Measurements from ENCODE around the gene SULF2.

The SULF2 gene

DNA sequence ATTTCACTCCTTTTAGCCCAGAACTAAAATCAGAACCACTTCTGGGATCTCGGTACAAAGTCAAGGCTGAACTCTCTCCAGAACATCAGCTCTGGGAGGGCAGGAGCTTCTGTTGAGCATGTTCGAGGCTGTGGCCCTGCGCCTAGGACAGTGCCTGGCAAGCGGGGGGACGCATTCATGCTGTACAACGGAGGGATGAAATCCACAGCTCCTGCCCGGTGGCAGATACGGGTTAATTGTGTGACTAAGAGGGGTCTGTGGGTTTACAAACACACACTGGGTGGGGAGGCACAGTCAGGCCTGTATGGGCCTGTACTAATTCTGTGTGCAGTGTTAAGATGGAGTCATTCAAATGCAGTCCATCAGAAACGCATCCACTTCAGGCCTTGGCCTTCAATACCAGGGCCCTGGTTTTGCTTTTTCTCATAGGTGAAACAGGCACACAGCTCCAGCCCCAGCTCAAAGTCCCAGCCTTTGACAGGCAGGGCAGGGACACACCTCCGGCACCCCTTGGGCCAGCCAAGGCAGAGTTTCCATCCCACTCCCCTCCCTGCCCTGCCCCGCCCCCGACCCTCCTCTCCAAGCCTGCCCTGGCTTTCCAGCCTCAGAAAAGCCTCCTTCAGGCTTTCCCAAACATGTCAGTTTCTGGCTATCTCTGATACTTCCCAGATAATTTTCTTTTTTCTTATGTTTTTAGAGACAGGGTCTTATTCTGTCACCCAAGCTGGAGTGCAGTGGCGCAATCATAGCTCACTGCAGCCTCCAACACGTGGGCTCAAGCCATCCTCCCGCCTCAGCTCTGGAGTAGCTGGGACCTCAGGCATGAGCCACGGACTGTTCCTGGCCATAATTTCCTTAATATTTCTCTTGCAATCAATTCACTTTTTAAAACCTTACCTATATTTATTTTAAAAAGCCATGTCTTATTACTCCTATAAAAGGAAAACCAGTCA is 109.8 kb downstream of the SULF2 start:
- Mint-ChIP-seq H3K4me3 (no peak overlapping the region), H3K36me3 (no peaks in the 10 kb centered on the region), H3K9me3 (no peaks in the 10 kb centered on the region), H3K27ac (no peak overlapping the region), H3K4me1 (peaks cover 8% of the 10 kb centered on the region), H3K27me3 (no peaks in the 10 kb centered on the region)
- no peak for ATAC-seq

DNA sequence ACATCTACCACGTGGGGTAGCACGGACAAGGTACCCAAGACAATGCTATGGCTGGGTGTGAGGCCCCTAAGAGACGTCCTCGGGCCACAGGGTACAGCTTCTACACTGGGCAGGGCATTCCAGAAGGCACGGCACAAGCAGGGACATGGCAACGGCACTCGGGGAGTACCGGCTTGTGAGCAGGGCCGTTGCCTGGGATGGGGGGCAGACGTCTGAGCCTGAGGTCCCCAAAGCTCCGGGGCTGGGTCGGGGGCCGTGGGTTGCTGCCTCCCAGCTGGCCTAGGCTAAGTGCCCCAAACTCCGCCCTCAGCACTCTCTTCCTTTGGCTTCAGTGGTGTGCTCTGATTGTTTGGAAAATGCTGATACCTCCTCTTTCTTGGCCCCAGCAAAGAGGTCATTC is 110.6 kb downstream of the SULF2 start:
- Mint-ChIP-seq H3K27me3 (no peaks in the 10 kb centered on the region), H3K9me3 (no peaks in the 10 kb centered on the region)

GRCh38 chr20:47674145-47674544 is 111.1 kb downstream of the SULF2 start:
- Mint-ChIP-seq H3K9me3 (no peaks in the 10 kb centered on the region), H3K27me3 (no peaks in the 10 kb centered on the region), H3K36me3 (no peaks in the 10 kb centered on the region), H3K4me1 (peaks cover 9% of the 10 kb centered on the region), H3K27ac (no peak overlapping the region), H3K4me3 (no peak overlapping the region)
- ATAC-seq = no peak

More for the DNA sequence above, 110.6 kb downstream of the SULF2 start:
- H3K4me3 Mint-ChIP-seq = no peak overlapping the region
- peaks cover 8% of the 10 kb centered on the region for H3K4me1 Mint-ChIP-seq
- ATAC-seq = no peak
- no peak overlapping the region for H3K27ac Mint-ChIP-seq
- no peaks in the 10 kb centered on the region for H3K36me3 Mint-ChIP-seq

- H3K27me3 Mint-ChIP-seq = no peaks in the 10 kb centered on the region
- H3K4me3 Mint-ChIP-seq = no peak overlapping the region
- H3K36me3 Mint-ChIP-seq = no peaks in the 10 kb centered on the region
- no peak overlapping the region for H3K27ac Mint-ChIP-seq
- H3K9me3 Mint-ChIP-seq = no peaks in the 10 kb centered on the region
- no peak for ATAC-seq
- peaks cover 14% of the 10 kb centered on the region for H3K4me1 Mint-ChIP-seq
Observed at GRCh38 chr20:47673671-47673955, 111.7 kb downstream of the SULF2 start.

GRCh38 chr20:47672886-47673670 is 112.2 kb downstream of the SULF2 start:
- Mint-ChIP-seq H3K4me1 (peaks cover 18% of the 10 kb centered on the region), H3K9me3 (no peaks in the 10 kb centered on the region), H3K4me3 (no peak overlapping the region), H3K27ac (no peak overlapping the region), H3K27me3 (no peaks in the 10 kb centered on the region), H3K36me3 (no peaks in the 10 kb centered on the region)
- no peak for ATAC-seq

DNA sequence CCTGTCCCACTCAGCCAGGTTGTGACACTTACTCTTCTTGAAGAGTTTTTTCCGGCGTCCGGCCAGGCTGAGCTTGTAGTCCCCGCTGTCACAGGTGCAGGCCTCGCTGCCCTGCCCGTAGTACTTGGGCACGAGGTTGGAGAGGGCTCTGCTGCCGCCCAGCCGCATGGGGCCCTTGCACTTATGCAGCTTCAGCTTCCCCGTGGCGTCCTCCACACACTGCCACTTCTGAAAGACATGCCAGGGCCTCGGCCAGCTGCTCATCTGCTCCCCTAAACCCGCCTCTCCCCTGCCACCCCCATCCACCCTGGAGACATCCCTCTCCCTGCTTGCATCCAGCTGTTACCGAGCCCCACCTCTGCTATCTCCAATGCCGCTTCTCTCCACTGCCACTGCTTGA is 113.1 kb downstream of the SULF2 start:
- Mint-ChIP-seq H3K4me3 (no peak overlapping the region), H3K36me3 (no peaks in the 10 kb centered on the region), H3K27me3 (no peaks in the 10 kb centered on the region), H3K9me3 (no peaks in the 10 kb centered on the region), H3K27ac (no peak overlapping the region), H3K4me1 (peaks cover 16% of the 10 kb centered on the region)
- no peak for ATAC-seq

GRCh38 chr20:47670913-47671312 is 114.4 kb downstream of the SULF2 start:
- Mint-ChIP-seq H3K4me3 (no peak overlapping the region), H3K36me3 (no peaks in the 10 kb centered on the region), H3K27me3 (no peaks in the 10 kb centered on the region), H3K4me1 (peaks cover 24% of the 10 kb centered on the region), H3K9me3 (no peaks in the 10 kb centered on the region), H3K27ac (no peak overlapping the region)
- no peak for ATAC-seq

DNA sequence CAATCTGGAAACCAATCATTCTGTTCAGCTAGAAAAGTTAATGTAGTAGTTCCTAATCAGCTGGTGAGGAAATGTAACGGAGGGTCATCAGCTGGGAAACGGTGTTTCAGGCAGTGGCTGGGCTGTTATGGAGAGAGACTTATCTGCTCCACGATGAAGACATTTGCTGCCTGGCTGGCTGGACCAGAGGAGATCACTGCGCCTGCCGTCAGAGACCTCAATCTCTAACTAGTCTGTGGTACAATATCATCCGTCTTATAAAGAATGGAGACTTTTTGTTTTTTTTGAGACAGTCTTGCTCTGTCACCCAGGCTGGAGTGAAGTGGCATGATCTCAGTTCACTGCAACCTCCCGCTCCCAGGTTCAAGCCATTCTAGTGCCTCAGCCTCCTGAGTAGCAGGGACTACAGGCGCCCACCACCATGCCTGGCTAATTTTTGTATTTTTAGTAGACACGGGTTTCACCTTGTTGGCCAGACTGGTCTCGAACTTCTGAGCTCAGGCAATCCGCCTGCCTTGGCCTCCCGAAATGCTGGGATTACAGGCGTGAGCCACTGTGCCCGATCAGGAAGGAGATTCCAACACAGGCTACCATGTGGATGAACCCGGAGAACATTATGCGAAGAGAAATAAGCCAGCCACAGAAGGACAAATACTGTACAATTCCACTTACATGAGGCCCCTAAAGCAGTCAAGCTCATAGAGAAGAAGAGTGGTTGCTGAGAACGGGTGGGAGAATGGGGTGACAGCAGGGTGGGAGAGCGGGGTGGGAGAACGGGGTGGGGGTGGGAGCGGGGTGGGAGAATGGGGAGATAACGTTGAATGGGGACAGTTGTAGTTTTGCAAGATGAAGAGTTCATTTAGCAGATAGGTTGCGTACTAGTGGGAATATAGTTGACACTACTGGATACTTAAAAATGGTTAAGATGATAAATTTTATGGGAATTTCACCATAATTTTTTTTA is 115.1 kb downstream of the SULF2 start:
- H3K4me1 Mint-ChIP-seq = peaks cover 24% of the 10 kb centered on the region
- ATAC-seq = no peak
- H3K36me3 Mint-ChIP-seq = no peaks in the 10 kb centered on the region
- no peaks in the 10 kb centered on the region for H3K9me3 Mint-ChIP-seq
- H3K27me3 Mint-ChIP-seq = no peaks in the 10 kb centered on the region
- no peak overlapping the region for H3K4me3 Mint-ChIP-seq
- H3K27ac Mint-ChIP-seq = peak overlapping the region; percentile 38

GRCh38 chr20:47669489-47669888 is 115.8 kb downstream of the SULF2 start:
- no peak for ATAC-seq
- H3K4me1 Mint-ChIP-seq = peaks cover 24% of the 10 kb centered on the region

DNA sequence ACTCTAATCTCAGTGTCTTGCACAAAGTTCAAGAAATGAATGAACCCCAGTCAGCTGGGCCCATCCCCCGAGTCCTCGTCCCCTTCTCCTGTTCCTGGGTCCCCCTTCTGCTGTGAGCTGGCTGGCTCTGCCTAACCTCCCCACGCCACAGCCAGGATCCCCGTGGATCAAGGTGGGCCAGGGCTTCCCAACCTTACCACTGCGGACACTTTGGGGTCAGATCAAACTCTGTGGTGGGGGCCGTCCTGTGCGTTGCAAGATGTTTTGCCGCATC is 116.2 kb downstream of the SULF2 start:
- Mint-ChIP-seq H3K4me3 (peak overlapping the region; percentile 1), H3K27ac (peak overlapping the region; percentile 38), H3K27me3 (no peaks in the 10 kb centered on the region), H3K4me1 (peaks cover 25% of the 10 kb centered on the region), H3K9me3 (no peaks in the 10 kb centered on the region), H3K36me3 (peaks cover 7% of the 10 kb centered on the region)
- ATAC-seq = no peak

More at GRCh38 chr20:47669489-47669888, 115.8 kb downstream of the SULF2 start:
- Mint-ChIP-seq H3K36me3 (peaks cover 5% of the 10 kb centered on the region), H3K9me3 (no peaks in the 10 kb centered on the region), H3K4me3 (no peak overlapping the region), H3K27ac (peak overlapping the region; percentile 38), H3K27me3 (no peaks in the 10 kb centered on the region)

DNA sequence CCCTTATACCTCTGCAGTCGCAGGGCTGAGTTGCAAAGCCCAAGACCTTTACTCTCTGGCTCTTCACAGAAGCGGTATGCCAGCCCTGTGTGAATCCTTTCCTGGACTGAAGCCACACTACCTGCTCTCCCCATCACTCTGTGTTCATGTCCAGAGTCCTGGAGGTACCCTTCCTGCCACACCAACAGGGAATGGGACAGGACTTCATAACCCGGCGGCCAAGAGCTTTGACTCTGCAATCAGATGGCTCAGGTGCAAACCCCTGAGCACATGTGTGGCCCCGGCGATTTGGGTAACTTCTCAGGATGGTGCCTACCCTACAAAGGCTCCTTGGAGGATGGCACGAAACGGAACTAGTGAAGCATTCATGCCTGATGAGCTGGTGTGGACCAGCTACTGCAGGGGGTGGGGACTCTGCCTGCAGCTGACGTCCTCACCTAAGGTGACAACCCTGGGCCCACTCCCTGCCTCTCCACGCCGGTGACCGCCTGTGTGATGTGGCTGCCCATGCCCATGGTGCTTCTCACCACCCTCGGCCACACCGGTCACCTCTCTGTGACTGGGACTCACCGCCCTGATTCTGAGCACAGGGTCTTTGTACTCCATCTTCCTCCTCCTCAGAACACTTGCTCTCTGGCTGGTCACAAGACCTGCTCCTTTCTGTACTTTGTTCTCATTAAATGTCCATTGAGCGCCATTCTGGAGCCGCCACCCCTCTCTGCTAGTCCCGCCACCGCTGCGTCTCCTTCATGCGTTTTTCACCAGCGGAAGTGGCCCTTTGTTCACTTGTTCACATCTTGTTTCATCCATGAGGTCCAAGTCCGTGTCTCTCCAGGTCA is 116.7 kb downstream of the SULF2 start:
- peak; percentile 39 for ATAC-seq
- H3K4me3 Mint-ChIP-seq = peak overlapping the region; percentile 1
- H3K4me1 Mint-ChIP-seq = peaks cover 30% of the 10 kb centered on the region
- H3K27me3 Mint-ChIP-seq = no peaks in the 10 kb centered on the region
- H3K27ac Mint-ChIP-seq = peak overlapping the region; percentile 38
- H3K36me3 Mint-ChIP-seq = peaks cover 7% of the 10 kb centered on the region
- no peaks in the 10 kb centered on the region for H3K9me3 Mint-ChIP-seq

- H3K4me1 Mint-ChIP-seq = peaks cover 38% of the 10 kb centered on the region
Observed at GRCh38 chr20:47667531-47668312, 117.6 kb downstream of the SULF2 start.

GRCh38 chr20:47667086-47667485 is 118.2 kb downstream of the SULF2 start:
- H3K27ac Mint-ChIP-seq = peak overlapping the region; percentile 35
- H3K4me1 Mint-ChIP-seq = peaks cover 40% of the 10 kb centered on the region
- H3K36me3 Mint-ChIP-seq = peaks cover 7% of the 10 kb centered on the region
- ATAC-seq = no peak
- H3K9me3 Mint-ChIP-seq = no peaks in the 10 kb centered on the region
- no peaks in the 10 kb centered on the region for H3K27me3 Mint-ChIP-seq
- H3K4me3 Mint-ChIP-seq = no peak overlapping the region

More at GRCh38 chr20:47667531-47668312, 117.6 kb downstream of the SULF2 start:
- ATAC-seq = no peak
- Mint-ChIP-seq H3K4me3 (no peak overlapping the region), H3K27me3 (no peaks in the 10 kb centered on the region), H3K27ac (no peak overlapping the region), H3K9me3 (no peaks in the 10 kb centered on the region), H3K36me3 (peaks cover 7% of the 10 kb centered on the region)

GRCh38 chr20:47666304-47666703 is 119.0 kb downstream of the SULF2 start:
- no peaks in the 10 kb centered on the region for H3K27me3 Mint-ChIP-seq
- no peaks in the 10 kb centered on the region for H3K9me3 Mint-ChIP-seq
- no peak overlapping the region for H3K27ac Mint-ChIP-seq
- peaks cover 40% of the 10 kb centered on the region for H3K4me1 Mint-ChIP-seq
- H3K36me3 Mint-ChIP-seq = peaks cover 14% of the 10 kb centered on the region
- H3K4me3 Mint-ChIP-seq = no peak overlapping the region
- ATAC-seq = no peak

Data from stimulated activated memory B cell treated with anti-CD40 and anti-IgM and Interleukin-4, amounts not matched to agents 10 μg/mL and 1 μg/mL and 100 μg/mL, for 72 hours (primary cell).